ENCODE results near the gene TMEM101. TPM values are rescaled to one million over a fixed set of nuclear protein-coding genes. Genes with fewer than 3 reads are reported as not detected.

TMEM101 gene
- total and polyA plus RNA-seq, 2 of the 13 experiments (the other 11 are each of a cell fraction or from before 2014, with no cell fraction given): 72.0 to 100 TPM

GRCh38 chr17:44014437-44015172, at the start of gene TMEM101 (continued):
- TF ChIP-seq ZBTB44 (CRISPR knock-in tag; IDR thresholded peaks at IDR 0.05): no peak
- TF ChIP-seq NKX3-1 (CRISPR knock-in tag; IDR thresholded peaks at IDR 0.05): peak; percentile 92; the same call in 1 of the 2 replicates
- 0 out of 2 replicates have a peak, but pooled peaks have one; percentile 3 for TF ChIP-seq ZNF790 (CRISPR knock-in tag; IDR thresholded peaks at IDR 0.05; ENCODE audit: borderline replicate concordance)
- no peak for TF ChIP-seq SUZ12 (IDR thresholded peaks at IDR 0.05; ENCODE audit: low read depth, low read length)
- TF ChIP-seq ZNF556 (CRISPR knock-in tag; IDR thresholded peaks at IDR 0.05; ENCODE audit: borderline replicate concordance): peak; percentile 99
- TF ChIP-seq ZNF20 (CRISPR knock-in tag; IDR thresholded peaks at IDR 0.05): 0 out of 2 replicates have a peak, but pooled peaks have one; percentile 60
- TF ChIP-seq, protein P1, sequence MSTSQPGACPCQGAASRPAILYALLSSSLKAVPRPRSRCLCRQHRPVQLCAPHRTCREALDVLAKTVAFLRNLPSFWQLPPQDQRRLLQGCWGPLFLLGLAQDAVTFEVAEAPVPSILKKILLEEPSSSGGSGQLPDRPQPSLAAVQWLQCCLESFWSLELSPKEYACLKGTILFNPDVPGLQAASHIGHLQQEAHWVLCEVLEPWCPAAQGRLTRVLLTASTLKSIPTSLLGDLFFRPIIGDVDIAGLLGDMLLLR (CRISPR knock-in tag; IDR thresholded peaks at IDR 0.05): peak; percentile 70; the same call in 1 of the 2 replicates
- TF ChIP-seq, protein P2, sequence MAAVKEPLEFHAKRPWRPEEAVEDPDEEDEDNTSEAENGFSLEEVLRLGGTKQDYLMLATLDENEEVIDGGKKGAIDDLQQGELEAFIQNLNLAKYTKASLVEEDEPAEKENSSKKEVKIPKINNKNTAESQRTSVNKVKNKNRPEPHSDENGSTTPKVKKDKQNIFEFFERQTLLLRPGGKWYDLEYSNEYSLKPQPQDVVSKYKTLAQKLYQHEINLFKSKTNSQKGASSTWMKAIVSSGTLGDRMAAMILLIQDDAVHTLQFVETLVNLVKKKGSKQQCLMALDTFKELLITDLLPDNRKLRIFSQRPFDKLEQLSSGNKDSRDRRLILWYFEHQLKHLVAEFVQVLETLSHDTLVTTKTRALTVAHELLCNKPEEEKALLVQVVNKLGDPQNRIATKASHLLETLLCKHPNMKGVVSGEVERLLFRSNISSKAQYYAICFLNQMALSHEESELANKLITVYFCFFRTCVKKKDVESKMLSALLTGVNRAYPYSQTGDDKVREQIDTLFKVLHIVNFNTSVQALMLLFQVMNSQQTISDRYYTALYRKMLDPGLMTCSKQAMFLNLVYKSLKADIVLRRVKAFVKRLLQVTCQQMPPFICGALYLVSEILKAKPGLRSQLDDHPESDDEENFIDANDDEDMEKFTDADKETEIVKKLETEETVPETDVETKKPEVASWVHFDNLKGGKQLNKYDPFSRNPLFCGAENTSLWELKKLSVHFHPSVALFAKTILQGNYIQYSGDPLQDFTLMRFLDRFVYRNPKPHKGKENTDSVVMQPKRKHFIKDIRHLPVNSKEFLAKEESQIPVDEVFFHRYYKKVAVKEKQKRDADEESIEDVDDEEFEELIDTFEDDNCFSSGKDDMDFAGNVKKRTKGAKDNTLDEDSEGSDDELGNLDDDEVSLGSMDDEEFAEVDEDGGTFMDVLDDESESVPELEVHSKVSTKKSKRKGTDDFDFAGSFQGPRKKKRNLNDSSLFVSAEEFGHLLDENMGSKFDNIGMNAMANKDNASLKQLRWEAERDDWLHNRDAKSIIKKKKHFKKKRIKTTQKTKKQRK (IDR thresholded peaks at IDR 0.05; ENCODE audit: low read length): no peak
- TF ChIP-seq CBX1 (IDR thresholded peaks at IDR 0.05; ENCODE audit: low read depth): peak; percentile 97
- TF ChIP-seq ZBTB25 (CRISPR knock-in tag; IDR thresholded peaks at IDR 0.05): peak; percentile 98
- TF ChIP-seq DPF2 (CRISPR knock-in tag; IDR thresholded peaks at IDR 0.05; ENCODE audit: borderline replicate concordance, low read depth): no peak
- peak; percentile 94 for TF ChIP-seq ZNF572 (CRISPR knock-in tag; IDR thresholded peaks at IDR 0.05)
- TF ChIP-seq RORA (CRISPR knock-in tag; IDR thresholded peaks at IDR 0.05): no peak
- TF ChIP-seq ZFP36L2 (CRISPR knock-in tag; IDR thresholded peaks at IDR 0.05): 0 out of 2 replicates have a peak, but pooled peaks have one; percentile 19
- TF ChIP-seq ZNF124 (CRISPR knock-in tag; IDR thresholded peaks at IDR 0.05): peak; percentile 87
- peak; percentile 54; the same call in 1 of the 2 replicates for TF ChIP-seq ZSCAN22 (CRISPR knock-in tag; IDR thresholded peaks at IDR 0.05)
- TF ChIP-seq REPIN1 (CRISPR knock-in tag; IDR thresholded peaks at IDR 0.05; ENCODE audit: borderline replicate concordance, low read depth): peak; percentile 99
- TF ChIP-seq KLF6 (CRISPR knock-in tag; IDR thresholded peaks at IDR 0.05): peak; percentile 81; the same call in 1 of the 2 replicates

Data from HepG2 (cell line).